Endothelial cell of umbilical vein (primary cell): Measurements from ENCODE around the gene KLF16. TPM values are rescaled to one million over a fixed set of nuclear protein-coding genes. Genes with fewer than 3 reads are reported as not detected.

Experiments
- BruUV-seq: library from RNA; stranded (reverse); fragments of 400-500 nt; replicated peaks from 2 replicates; lab custom pipeline; 2021; lab: Mats Ljungman, UMichigan
- CTCF ChIA-PET: fragments of 300-600, 350-600 bp; sonication (Branson Sonifier 250); formaldehyde crosslinking; loops from one replicate; lab custom pipeline; 2021; ENCODE audit warnings: antibody characterized with exemption, inconsistent platforms; lab: Charles Lee
- POLR2A ChIA-PET: fragments of 300-600, 350-600 bp; sonication (Branson Sonifier 250); formaldehyde crosslinking; loops from one replicate; lab custom pipeline; 2021; ENCODE audit warnings: antibody characterized with exemption, inconsistent platforms; lab: Charles Lee
- DNase-seq: peaks from one replicate; pipeline ENCODE4 v3.0.0-alpha.2; 2011; ENCODE audit warnings: low read depth, low spot score
- FAIRE-seq: peaks from 2 replicates; lab custom pipeline; 2011; peaks lifted over from hg19 to GRCh38; lab: Jason Lieb, UNC
- H2AFZ ChIP-seq: 2 replicates; pipeline ENCODE4 v1.6.0; 2012; ENCODE audit warnings: low read depth, low read length, control low read depth, inconsistent platforms
- H3K27ac ChIP-seq: 2 replicates; pipeline ENCODE4 v1.5.1; 2011; ENCODE audit warnings: low read depth, mild to moderate bottlenecking, control low read depth, low read length, moderate library complexity; ENCODE audit not compliant: insufficient read depth
- H3K27me3 ChIP-seq, 2 experiments: 2 replicates each; pipeline versions ENCODE4 v1.6.0 to v1.6.1; 2011; ENCODE audit warnings: low read length in 2 of 2, mixed read lengths in 1 of 2; ENCODE audit not compliant: control insufficient read depth in 2 of 2, insufficient read depth in 2 of 2
- H3K36me3 ChIP-seq, 2 experiments: 2 replicates in 1 of 2; 3 replicates in 1 of 2; pipeline ENCODE4 v1.5.1; 2011; ENCODE audit warnings: low read length in 2 of 2, mild to moderate bottlenecking in 1 of 2, moderate library complexity in 1 of 2; ENCODE audit not compliant: control insufficient read depth in 2 of 2, insufficient read depth in 2 of 2; ENCODE audit errors: extremely low read depth in 1 of 2
- H3K4me1 ChIP-seq: 3 replicates; pipeline ENCODE4 v1.5.1; 2011; ENCODE audit warnings: mild to moderate bottlenecking, low read length; ENCODE audit not compliant: control insufficient read depth, insufficient read depth; ENCODE audit errors: extremely low read depth
- H3K4me2 ChIP-seq: 2 replicates; pipeline ENCODE4 v1.6.1; 2011; ENCODE audit warnings: low read length, control low read depth, mixed read lengths; ENCODE audit not compliant: insufficient read depth
- H3K4me3 ChIP-seq, 3 experiments: fragments of 200-600 bp in 1 of 3; sonication (generic), shearing (Covaris generic) in 1 of 3; replicated peaks in 1 of 3; 2 replicates each; pipeline ENCODE4 v1.5.1; 2011 to 2016; ENCODE audit warnings: control low read depth in 3 of 3, low read length in 3 of 3, mild to moderate bottlenecking in 2 of 3, inconsistent platforms in 1 of 3, low read depth in 1 of 3, moderate library complexity in 1 of 3; ENCODE audit not compliant: insufficient read depth in 1 of 3
- H3K79me2 ChIP-seq: 2 replicates; pipeline ENCODE4 v1.6.0; 2012; ENCODE audit warnings: low read length, inconsistent platforms; ENCODE audit not compliant: control insufficient read depth, insufficient read depth
- H3K9ac ChIP-seq: replicated peaks from 2 replicates; pipeline ENCODE3; 2011; ENCODE audit warnings: low read length, control low read depth; ENCODE audit not compliant: insufficient read depth; ENCODE audit errors: extremely low read depth
- H3K9me1 ChIP-seq: replicated peaks from 3 replicates; pipeline ENCODE4 v1.6.0; 2011; ENCODE audit warnings: mild to moderate bottlenecking, low read length; ENCODE audit not compliant: control insufficient read depth, insufficient read depth; ENCODE audit errors: extremely low read depth
- H3K9me3 ChIP-seq: replicated peaks from 2 replicates; pipeline ENCODE4 v1.5.1; 2012; ENCODE audit warnings: low read length, inconsistent platforms; ENCODE audit not compliant: control insufficient read depth, insufficient read depth
- H4K20me1 ChIP-seq: replicated peaks from 2 replicates; pipeline ENCODE3; 2011; ENCODE audit warnings: mild to moderate bottlenecking, low read length; ENCODE audit not compliant: control insufficient read depth, insufficient read depth; ENCODE audit errors: extremely low read depth
- CTCF ChIP-seq, 2 donors: IDR thresholded peaks; 1 replicate in 1 of 2; 2 replicates in 1 of 2; pipeline ENCODE4 v1.5.1; 2011; ENCODE audit warnings: low read length in 2 of 2, mild to moderate bottlenecking in 2 of 2, moderate library complexity in 2 of 2, control low read depth in 1 of 2, inconsistent platforms in 1 of 2, low read depth in 1 of 2; ENCODE audit not compliant: insufficient read depth in 1 of 2; ENCODE audit errors: extremely low read depth in 1 of 2
- EZH2 ChIP-seq: IDR thresholded peaks from 2 replicates; pipeline ENCODE4 v1.6.1; 2012; ENCODE audit warnings: borderline replicate concordance, low read depth, mild to moderate bottlenecking, moderate library complexity, low read length, inconsistent platforms; ENCODE audit not compliant: severe bottlenecking
- FOS ChIP-seq: IDR thresholded peaks from 2 replicates; pipeline ENCODE4 v1.6.1; 2011; ENCODE audit warnings: mild to moderate bottlenecking, low read length, moderate library complexity, borderline replicate concordance; ENCODE audit not compliant: insufficient read depth
- GATA2 ChIP-seq: IDR thresholded peaks from 2 replicates; pipeline ENCODE4 v1.7.0; 2011; ENCODE audit warnings: low read depth, mild to moderate bottlenecking, moderate library complexity, mixed read lengths, low read length; ENCODE audit not compliant: insufficient read length, insufficient read depth
- JUN ChIP-seq: IDR thresholded peaks from 2 replicates; pipeline ENCODE4 v1.6.1; 2011; ENCODE audit warnings: borderline replicate concordance, low read depth; ENCODE audit not compliant: insufficient read length, insufficient read depth
- MAX ChIP-seq: IDR thresholded peaks from 2 replicates; pipeline ENCODE4 v1.6.1; 2011; ENCODE audit not compliant: insufficient read depth, insufficient read length
- MYC ChIP-seq: IDR thresholded peaks from one replicate; pipeline ENCODE4 v1.6.1; 2011; ENCODE audit warnings: mild to moderate bottlenecking, low read depth, low read length
- POLR2A ChIP-seq: IDR thresholded peaks from 2 replicates; pipeline ENCODE4 v1.6.1; 2012; ENCODE audit warnings: low read depth, mild to moderate bottlenecking, control low read depth, low read length
- POLR2AphosphoS5 ChIP-seq: IDR thresholded peaks from 2 replicates; pipeline ENCODE4 v1.6.1; 2012; ENCODE audit warnings: low read depth, mild to moderate bottlenecking, control low read depth, low read length, moderate library complexity; ENCODE audit not compliant: insufficient read depth
- dilution Hi-C: fragments of 300-500 bp; cut with MboI; formaldehyde crosslinking; loops from one replicate; pipeline ENCODE4 v1.15.0; 2019; ENCODE audit warnings: low sequenced_read_pairs; ENCODE audit not compliant: extremely low pct_ligation_motif_present
- intact Hi-C: fragments of 100-400 bp; cut with micrococcal nuclease; formaldehyde crosslinking; loops from one replicate; pipeline ENCODE4 v1.10.0; 2022
- polyA plus RNA-seq, 4 experiments: library from polyadenylated mRNA; depleted of rRNA in 3 of 4; stranded (reverse) in 3 of 4; unstranded in 1 of 4; fragments of >200 nt; gene quantifications; 2 replicates each; pipeline versions ENCODE4 v1.2.1 to v1.2.3, GENCODE V29; 2011 to 2012; ENCODE audit warnings: missing spikeins in 1 of 4
- total RNA-seq: library from RNA; stranded (reverse); gene quantifications from 2 replicates; pipeline ENCODE4 v1.2.3, GENCODE V29; 2021

The KLF16 gene
- total and polyA plus RNA-seq, 2 donors (not counting 3 experiments of a cell fraction or from before 2014, with no cell fraction given) = 11.6 to 36.6 TPM

- H4K20me1 ChIP-seq = no peaks in the 10 kb centered on the region
- intact Hi-C loops = no loop called here
- POLR2A ChIA-PET = no interaction called here
Observed at GRCh38 chr19:1906985-1907562, 43.7 kb upstream of the KLF16 start.

More at GRCh38 chr19:1906985-1907562, 43.7 kb upstream of the KLF16 start:
- Histone ChIP-seq H3K4me3 (no peak overlapping the region), H3K79me2 (peaks cover 52% of the 10 kb centered on the region), H3K4me2 (no peak overlapping the region), H3K27me3 (no peaks in the 10 kb centered on the region), H3K4me1 (no peaks in the 10 kb centered on the region), H3K36me3 (no peaks in the 10 kb centered on the region), H3K9me1 (no peaks in the 10 kb centered on the region), H3K9me3 (no peaks in the 10 kb centered on the region), H3K9ac (no peak overlapping the region), H3K27ac (no peak overlapping the region), H2AFZ (no peak overlapping the region)
- FAIRE-seq (no peak), DNase-seq (no peak)
- CTCF ChIA-PET = no interaction called here
- no TSS peak for BruUV-seq
- TF ChIP-seq FOS (no peak), POLR2A (no peak), POLR2AphosphoS5 (no peak), MYC (no peak), MAX (no peak), CTCF (IDR thresholded peaks at IDR 0.05; ENCODE audit: extremely low read depth in 1 of 2, insufficient read depth in 1 of 2, low read depth in 1 of 2, low read length in 2 of 2) (no peak), GATA2 (no peak), EZH2 (no peak), JUN (no peak)
- dilution Hi-C loops = no loop called here
